GM21737 (cell line): ENCODE data around the gene CARHSP1.
"Not testable (repeated sequence)": the region's sequence is repeated elsewhere in the genome, so short reads cannot be mapped to it uniquely, and the experiment has no call there.

Experiments
- ATAC-seq: cut with Tn5 transposase; IDR thresholded peaks from one replicate; pipeline ENCODE4 v1.9.1; 2021; ENCODE audit warnings: mild to moderate bottlenecking, moderate library complexity; ENCODE audit not compliant: unreplicated experiment

Gene CARHSP1

DNA sequence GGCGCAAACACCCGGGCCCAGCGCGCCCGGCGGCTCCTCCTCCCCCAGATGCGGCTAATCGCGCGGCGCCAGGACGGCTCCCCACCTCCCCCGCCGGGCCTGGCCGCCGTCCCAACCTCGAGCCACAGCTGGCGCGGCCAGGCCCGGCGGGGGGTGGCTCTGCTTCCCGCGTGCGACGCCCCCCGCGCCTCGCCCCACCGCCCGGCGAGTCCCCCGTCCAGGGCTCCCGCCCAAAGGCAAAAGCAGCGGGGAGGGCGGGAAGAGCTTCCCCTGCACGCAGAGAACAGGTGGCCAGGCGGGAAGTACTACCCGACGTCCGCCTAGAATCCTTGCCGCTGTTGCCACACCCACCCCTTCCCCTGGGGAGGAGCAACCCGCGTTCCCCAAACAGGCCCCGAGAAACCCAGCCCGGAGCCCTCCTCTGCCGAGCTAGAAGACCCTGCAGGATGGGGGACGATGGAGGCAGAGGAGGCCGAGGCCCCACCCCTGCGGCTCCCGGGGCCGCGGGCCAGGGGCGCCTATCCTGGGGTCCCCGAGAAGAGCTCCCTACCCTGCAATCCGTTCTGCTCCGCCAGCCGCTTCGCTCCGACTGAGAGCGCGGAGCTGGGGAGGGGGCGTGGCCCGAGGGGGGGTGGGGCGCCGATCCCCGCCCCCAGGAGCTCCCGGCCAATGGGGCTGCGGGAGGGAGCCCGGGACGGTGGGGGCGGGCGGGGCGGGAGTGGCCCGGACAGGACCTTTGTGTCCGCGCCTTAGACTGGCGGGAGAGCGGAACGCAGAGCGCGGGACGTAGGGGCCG is at the start of gene CARHSP1:
CARHSP1 (minus strand) TSS at position 591 of the 796 bp plus-strand sequence. CDS start 9,678 bp downstream, outside the sequence.
- peak; percentile 58 for ATAC-seq

GRCh38 chr16:8917336-8917735 is 48.5 kb upstream of the CARHSP1 start:
- not testable (repeated sequence) for ATAC-seq

DNA sequence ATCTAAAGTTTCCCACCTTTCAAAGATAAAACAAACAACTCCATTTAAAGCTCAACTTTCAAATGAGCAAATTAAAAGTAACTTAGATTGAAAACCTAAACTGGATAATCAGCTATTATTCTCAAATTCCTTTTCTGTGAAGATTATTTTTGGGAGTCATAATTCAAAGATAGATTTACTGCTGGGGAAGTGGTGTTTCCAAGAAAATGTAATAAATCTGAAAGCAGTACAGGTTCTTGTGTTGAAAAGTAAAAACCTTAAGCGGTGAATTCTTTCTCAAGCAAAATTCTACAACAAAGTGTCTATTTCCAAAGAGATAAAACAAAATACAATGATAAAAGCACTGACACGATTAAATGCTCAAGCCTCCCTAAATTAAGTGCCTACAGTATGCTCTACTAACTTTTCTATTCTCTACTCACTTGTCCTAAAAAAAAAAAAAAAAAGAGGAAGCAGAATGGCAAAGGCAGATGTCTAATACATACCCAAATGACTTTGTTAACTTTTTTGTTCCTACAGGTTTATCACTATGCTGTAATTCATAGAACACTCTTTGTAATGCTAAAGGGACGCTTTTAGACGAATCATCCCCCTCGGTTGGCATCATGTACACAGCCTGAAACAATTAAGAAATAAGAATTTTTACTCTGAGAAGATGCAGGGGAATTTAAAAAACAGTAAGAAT is 47.9 kb upstream of the CARHSP1 start:
- ATAC-seq = no peak

DNA sequence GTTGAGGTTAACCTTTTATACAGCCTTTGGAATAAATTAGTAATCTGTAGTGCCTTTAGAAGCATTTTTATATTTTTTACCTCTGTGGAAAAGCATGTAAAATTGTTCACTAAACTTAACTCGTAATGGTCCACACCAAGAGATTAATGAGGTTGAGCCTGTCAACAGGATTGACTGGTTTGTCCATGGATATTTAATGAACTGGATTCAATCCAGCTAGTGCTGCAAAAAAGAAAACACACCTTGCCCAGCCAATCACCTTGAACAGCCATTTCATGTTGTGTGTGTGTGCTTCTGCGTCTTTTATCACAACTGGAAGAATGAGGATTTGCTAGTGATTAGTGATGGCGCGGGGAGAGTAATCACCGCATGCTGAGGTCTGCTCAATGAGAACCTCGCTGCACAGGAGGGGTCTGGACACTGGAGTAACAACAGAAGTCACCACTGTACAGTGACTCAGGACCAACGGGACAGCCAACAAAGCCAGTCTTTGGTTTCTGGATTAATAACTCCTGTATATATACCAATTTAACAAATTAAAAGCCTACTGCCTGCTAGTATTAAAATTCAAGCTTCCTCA is 47.0 kb upstream of the CARHSP1 start:
- no peak for ATAC-seq

DNA sequence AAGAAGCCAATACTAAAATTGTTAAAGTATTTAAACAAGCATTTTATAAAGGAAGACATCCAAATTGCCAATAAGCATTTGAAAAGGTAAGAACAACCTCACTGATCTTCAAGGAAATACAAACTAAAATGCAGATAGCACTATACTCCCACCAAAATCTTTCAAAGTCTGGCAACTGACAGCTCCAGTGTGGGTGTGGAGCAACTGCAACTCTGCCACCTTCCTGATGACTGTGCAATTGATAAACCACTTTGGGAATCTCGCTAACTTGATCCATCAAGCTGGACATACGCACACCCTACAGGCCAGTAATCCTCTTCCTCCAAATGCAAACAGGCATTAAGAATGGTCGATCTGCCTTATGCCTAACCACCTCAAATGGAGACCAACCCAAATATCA is 45.3 kb upstream of the CARHSP1 start:
- ATAC-seq = no peak

GRCh38 chr16:8912793-8913192 is 44.0 kb upstream of the CARHSP1 start:
- no peak for ATAC-seq

- ATAC-seq = no peak
Observed at GRCh38 chr16:8910811-8911210, 42.0 kb upstream of the CARHSP1 start.

DNA sequence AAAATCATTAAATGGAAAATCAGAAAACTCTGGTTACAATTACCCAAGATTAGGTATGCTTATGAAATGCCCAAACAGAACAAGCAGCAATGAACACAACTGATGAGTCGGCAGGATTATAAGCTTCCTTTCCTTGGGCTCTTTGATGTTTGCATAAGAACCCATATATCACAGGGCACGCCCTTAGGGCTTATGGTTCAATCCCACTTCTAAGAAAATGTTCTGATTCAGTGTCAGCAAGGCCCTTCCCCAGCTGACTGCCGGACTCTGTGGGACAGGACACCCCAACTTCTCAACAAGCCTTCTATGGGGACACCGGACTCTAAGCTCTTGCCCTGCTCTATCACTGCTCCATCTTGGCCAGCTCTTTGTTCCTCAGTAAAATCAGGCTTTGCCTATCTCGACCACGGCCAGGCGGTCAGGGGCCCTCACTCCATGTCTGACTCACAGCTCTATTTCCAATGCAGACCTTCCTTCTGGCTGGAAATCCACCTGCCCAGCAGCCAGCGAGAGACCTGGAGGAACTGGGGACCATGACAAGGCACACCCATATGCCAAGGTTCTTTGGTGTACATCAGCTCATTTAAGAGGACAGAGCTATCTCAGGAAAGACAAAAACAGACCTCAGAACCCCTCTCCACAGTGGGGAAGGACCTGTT is 40.1 kb upstream of the CARHSP1 start:
- no peak for ATAC-seq

DNA sequence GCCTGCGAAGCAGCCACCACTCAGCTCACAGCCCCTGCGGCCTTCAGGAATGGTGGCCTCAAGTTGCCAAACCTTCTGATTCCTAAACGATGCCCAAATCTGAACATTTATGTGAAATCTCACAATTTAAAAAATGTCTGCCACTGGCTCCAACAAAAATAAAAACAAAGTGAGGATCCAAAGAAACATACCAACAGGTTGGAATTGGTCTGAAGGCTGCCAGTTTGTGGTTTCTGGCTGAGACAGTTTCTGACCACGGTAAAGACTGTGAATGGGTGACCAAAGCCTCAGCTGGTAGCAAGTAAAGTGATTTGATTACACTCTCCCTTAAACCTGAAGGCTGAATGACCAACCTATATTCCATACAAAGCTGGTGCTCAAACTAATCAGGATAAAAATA is 38.3 kb upstream of the CARHSP1 start:
- no peak for ATAC-seq

GRCh38 chr16:8905795-8906591 is 37.2 kb upstream of the CARHSP1 start:
- no peak for ATAC-seq

DNA sequence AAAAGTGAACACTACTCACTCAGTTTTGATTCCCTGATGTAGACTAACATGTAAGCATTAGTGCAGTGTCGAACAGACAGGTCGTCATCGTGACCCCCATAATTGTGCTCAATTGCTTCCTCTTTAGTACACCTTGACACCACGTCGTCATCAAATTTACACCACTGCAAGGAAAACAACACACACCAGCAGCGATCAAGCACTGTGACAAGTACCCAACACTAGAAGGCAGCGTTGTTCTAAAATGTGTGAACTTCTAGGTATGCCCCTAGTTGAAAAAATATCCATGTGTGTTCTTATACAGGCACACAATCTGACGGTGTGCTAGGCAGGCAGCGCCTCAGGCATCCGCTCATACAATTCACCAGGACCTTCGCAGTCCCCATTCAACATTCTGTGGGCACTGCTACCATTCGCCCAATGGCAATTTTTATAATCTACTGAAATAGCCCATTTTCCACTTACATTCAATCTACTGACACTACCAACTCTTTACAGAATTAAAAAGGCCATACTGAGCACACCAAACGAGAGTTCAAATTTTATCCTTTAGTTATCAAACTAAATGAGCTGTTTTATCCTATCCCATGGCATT is 36.5 kb upstream of the CARHSP1 start:
- no peak for ATAC-seq

DNA sequence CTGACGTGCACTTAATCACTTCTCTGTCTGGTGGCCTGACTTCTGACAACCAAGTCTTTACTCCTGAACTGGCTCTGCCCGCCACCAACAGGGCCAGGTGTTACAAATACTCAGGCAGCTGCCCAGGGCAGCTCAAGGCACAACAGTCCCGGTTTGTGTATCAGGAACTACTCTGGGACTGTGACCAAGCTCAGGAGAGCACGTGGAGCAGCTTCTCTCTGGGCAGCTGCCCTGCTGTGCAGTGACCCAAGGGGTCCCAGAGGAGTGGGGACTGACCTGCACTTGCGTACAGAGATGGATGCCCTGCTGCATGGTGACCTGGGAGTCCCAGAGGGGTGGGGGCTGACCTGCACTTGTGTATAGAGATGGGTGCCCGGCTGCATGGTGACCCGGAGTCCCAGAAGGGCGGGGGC is 35.2 kb upstream of the CARHSP1 start:
- ATAC-seq = no peak

DNA sequence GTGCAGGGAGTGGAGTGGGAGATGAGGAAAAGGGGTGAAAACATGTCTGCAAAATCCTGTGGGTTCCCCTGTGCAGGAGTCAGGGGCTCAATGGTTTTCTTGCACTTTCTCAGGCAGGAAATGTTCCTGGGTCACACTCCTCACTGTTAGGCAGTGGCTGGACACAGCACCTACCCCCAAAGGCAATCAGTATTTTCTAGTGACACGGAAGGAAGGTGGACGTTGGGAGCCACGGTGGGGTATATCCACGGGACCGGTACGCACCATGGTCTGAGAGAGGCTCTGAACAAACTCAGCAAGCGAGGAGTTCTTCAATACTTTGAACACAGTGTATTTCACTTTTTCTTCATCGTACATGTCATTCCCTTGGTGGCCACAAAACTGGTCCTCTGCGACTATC is 34.2 kb upstream of the CARHSP1 start:
- no peak for ATAC-seq

DNA sequence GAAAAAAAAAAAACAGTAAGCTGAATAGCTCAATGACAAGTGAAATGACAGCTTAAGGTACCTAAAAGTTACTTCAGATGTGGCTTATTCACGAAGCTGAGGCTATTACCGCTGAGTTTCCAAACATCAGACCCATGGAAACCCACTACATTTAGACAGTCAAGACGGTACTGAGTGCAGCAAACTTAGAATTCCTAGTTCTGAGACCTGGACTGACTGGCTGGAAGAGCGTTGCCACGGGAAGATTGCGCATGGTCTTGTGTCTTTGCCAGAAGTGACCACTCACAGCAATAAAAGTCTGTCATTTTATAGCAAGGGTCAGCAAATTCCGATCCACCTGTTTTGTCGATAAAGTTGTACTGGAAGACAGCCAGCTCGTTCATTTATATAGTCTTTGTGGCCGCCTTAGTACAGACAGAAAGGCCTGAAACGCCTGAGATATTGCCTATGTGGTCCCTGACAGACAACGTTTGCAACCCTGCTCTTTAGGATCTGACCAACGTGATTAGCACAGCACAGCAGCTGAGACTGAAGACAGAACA is 32.6 kb upstream of the CARHSP1 start:
- no peak for ATAC-seq

GRCh38 chr16:8900343-8900742 is 31.5 kb upstream of the CARHSP1 start:
- no peak for ATAC-seq

GRCh38 chr16:8899709-8900317 is 31.0 kb upstream of the CARHSP1 start:
- ATAC-seq = no peak

DNA sequence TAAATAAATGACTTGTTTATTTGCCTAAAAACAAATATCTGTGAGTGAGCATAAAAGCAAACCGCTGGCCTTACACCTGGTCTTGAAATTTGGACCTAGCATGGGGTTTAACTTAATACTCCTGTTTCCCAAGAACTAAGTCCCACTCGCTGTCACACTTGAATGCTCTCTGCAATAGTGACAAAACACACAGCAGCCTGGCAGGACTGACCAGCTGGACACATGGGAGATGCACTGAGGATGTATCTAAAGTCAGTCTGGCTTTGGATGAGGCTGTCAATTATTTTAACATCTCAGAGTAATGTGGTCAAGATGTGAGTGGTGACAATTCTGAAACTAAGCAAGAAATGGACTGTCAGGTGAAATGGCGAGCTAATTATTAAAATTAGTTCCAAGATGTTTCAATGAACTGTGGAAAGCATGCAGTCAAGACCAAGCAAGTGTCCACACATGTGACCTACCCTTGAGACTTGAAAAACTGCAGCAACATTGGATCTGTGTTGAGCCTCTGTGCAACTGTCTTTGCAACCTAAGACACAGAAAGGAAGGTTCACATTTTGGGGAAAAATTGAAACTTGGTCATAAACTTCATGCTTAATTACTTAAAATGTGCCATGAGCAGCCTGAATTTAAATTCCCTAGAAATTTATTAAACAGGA is 30.0 kb upstream of the CARHSP1 start:
- ATAC-seq = no peak

DNA sequence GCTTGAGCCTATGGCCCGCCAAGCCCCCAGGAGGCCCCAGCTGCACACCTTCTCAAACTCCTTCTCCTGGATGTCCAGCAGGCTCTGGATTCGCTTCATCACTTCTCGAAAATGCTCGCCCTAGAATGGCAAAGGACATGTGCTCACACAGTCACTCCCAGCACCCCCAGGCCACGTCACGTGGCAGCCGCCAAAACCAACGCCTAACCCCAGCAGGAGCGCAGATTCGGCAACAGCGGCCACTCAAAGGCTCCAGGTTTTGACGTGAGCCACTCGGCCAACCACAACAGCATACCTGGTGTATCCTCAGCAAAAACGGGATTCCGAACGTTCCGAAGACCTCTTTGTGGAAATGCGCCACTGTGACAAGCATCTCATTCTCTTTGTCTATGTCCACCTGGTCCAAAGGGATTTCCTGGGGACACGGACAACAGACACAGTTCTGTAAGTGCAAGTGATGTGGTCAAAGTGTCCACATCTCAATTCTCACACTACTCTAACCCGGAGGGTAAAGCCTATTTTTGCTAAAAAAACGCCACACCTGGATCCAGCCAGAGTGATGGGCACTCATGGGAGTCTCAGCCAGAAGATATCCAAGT is 26.0 kb upstream of the CARHSP1 start:
- no peak for ATAC-seq
